CD1c-positive myeloid dendritic cell (primary cell): Measurements from ENCODE around the gene MYL2.
"Not testable (repeated sequence)": the region's sequence is repeated elsewhere in the genome, so short reads cannot be mapped to it uniquely, and the experiment has no call there.

Experiments
- DNase-seq: peaks from one replicate; pipeline ENCODE4 v3.0.0-alpha.2; 2016; ENCODE audit errors: extremely low spot score

MYL2 gene

GRCh38 chr12:110920324-110920910 lies at the start of gene MYL2:
Gene MYL2 (minus strand): TSS chr12:110920579. CDS start chr12:110920529, 50 bp downstream.
- DNase-seq = no peak

GRCh38 chr12:110966081-110966760 lies 45.8 kb upstream of the MYL2 start:
- no peak for DNase-seq

- no peak for DNase-seq
These were observed 45.2 kb upstream of the MYL2 start for GRCh38 chr12:110965574-110965973.

- DNase-seq = no peak
These were observed 40.4 kb upstream of the MYL2 start for GRCh38 chr12:110960795-110961194.

GRCh38 chr12:110957652-110958051 lies 37.3 kb upstream of the MYL2 start:
- DNase-seq = no peak

GRCh38 chr12:110957159-110957558 lies 36.8 kb upstream of the MYL2 start:
- DNase-seq = no peak

- not testable (repeated sequence) for DNase-seq
These were observed 30.5 kb upstream of the MYL2 start for GRCh38 chr12:110950867-110951266.

GRCh38 chr12:110950466-110950865 lies 30.1 kb upstream of the MYL2 start:
- DNase-seq = not testable (repeated sequence)

GRCh38 chr12:110948041-110948440 lies 27.7 kb upstream of the MYL2 start:
- no peak for DNase-seq

- DNase-seq = no peak
These were observed 23.0 kb upstream of the MYL2 start for GRCh38 chr12:110943373-110943772.

- no peak for DNase-seq
These were observed 21.0 kb upstream of the MYL2 start for GRCh38 chr12:110941391-110941790.

GRCh38 chr12:110940933-110941332 lies 20.6 kb upstream of the MYL2 start:
- DNase-seq = no peak

GRCh38 chr12:110940296-110940695 lies 19.9 kb upstream of the MYL2 start:
- DNase-seq = no peak

GRCh38 chr12:110937104-110937641 lies 16.8 kb upstream of the MYL2 start:
- peak; percentile 70 for DNase-seq

GRCh38 chr12:110936367-110937103 lies 16.2 kb upstream of the MYL2 start:
- DNase-seq = no peak

GRCh38 chr12:110935588-110935987 lies 15.2 kb upstream of the MYL2 start:
- DNase-seq = no peak

- DNase-seq = no peak
These were observed 13.9 kb upstream of the MYL2 start for GRCh38 chr12:110934093-110934852.

- no peak for DNase-seq
These were observed 13.1 kb upstream of the MYL2 start for GRCh38 chr12:110933326-110933974.

- DNase-seq = no peak
These were observed 11.7 kb upstream of the MYL2 start for GRCh38 chr12:110932046-110932445.

- DNase-seq = no peak
These were observed 10.9 kb upstream of the MYL2 start for GRCh38 chr12:110931315-110931728.
